NCI-H446 treated with DMSO at 0.1 percent for 48 hours (cell line): Measurements from ENCODE around the gene TRMT44.

ENCODE experiments used
- DNase-seq: peaks from one replicate; lab custom pipeline; 2025; lab: John Stamatoyannopoulos, UW

TRMT44 gene, protein sequence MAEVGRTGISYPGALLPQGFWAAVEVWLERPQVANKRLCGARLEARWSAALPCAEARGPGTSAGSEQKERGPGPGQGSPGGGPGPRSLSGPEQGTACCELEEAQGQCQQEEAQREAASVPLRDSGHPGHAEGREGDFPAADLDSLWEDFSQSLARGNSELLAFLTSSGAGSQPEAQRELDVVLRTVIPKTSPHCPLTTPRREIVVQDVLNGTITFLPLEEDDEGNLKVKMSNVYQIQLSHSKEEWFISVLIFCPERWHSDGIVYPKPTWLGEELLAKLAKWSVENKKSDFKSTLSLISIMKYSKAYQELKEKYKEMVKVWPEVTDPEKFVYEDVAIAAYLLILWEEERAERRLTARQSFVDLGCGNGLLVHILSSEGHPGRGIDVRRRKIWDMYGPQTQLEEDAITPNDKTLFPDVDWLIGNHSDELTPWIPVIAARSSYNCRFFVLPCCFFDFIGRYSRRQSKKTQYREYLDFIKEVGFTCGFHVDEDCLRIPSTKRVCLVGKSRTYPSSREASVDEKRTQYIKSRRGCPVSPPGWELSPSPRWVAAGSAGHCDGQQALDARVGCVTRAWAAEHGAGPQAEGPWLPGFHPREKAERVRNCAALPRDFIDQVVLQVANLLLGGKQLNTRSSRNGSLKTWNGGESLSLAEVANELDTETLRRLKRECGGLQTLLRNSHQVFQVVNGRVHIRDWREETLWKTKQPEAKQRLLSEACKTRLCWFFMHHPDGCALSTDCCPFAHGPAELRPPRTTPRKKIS

DNA sequence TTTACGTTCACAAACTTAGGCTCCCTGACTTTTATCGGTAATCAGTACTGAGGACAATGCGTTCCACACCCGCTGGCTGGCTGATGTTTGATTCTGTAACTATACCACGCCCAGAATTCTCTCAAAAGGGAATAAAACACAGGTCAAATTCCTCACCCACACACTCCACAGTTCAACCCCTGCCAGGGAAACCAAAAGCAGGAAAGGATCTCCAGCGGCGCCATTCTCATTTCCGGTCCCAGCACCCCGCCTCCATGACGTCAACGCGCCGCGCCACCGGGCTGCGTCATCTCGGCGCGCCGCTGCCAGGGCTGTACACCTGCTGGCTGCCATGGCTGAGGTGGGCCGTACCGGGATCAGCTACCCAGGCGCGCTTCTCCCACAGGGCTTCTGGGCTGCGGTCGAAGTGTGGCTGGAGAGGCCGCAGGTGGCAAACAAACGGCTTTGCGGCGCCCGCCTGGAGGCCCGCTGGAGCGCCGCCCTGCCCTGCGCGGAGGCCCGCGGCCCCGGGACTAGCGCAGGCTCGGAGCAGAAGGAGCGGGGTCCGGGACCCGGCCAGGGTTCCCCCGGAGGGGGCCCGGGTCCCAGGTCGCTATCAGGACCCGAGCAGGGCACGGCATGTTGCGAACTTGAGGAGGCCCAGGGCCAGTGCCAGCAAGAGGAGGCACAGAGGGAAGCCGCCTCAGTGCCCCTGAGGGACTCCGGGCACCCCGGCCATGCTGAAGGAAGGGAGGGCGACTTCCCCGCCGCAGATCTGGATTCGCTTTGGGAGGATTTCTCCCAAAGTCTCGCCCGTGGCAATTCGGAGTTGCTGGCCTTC, at the start of gene TRMT44, which contains the start of gene ACOX3:
Gene TRMT44, plus strand, starts transcription at position 286 of the 820 bp plus-strand sequence. Its CDS starts 46 bp downstream, at position 332.
Gene ACOX3, minus strand, starts transcription at position 232 of the 820 bp plus-strand sequence. CDS start 24,202 bp downstream, outside the sequence.
- DNase-seq: peak; percentile 29

DNA sequence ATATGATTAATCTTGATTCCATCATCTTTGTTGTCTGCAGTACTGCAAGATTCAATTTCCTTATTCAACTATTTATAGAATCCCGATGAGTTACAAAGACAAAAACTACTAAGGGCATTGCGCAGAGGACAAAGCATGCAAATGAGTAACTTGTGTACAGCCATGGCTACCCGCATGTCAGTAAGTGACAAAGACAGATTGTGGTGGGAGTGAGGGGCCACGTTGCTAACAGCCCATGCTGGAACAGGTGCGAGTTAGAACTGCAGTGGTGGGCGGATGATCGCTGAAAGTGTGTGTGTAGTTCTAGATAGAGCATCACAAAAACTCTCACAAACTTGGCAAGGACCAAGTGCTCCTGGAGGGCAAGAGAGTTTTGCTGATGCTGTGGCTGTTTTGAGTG, 49.5 kb upstream of the TRMT44 start:
- no peak for DNase-seq

DNA sequence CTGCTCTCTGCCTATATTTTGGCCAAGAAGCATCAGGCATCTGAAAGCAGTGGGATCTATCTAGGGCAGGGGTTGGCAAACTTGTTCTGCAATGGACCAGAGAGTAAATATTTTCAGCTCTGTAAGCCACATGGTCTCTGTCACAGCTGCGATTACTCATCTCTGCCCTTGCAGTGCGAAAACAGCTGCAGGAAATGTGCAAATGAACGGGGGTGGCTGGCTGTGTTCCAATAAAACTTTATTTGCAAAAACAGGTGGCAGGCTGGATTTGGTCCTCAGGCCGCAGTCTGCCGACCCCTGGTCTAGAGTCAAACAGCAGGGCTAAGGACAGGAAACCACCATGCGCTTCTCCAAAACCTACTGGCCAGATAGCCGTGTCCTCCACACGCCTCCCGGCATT, 48.6 kb upstream of the TRMT44 start:
- DNase-seq: no peak

DNA sequence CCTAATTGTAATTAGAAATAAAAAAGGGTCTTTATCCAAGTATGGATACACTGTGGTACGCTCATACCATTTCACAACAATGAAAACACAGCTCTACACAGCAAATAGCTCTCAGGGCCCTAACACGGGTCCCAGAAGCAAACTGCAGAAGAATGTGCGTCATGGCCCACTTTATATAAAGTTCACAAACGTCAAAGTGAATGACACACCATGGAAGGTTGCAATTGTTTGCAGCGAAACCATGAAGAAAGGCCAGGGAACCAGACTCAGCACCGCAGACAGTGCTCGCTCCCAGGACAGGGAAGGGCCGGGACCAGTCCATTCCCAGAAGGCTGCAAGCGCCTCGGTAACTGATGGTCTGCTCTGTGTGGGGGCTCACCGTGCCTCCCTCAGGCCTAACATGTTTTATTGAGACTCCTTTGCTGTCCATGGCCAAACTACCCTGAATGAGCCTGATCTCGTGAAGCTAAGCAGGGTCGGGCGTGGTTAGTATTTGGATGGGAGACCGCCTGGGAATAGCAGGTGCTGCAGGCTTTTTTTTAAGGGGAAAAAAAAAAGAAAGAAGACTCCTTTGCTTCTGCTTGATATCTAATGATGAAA, 47.9 kb upstream of the TRMT44 start:
- DNase-seq: no peak

DNA sequence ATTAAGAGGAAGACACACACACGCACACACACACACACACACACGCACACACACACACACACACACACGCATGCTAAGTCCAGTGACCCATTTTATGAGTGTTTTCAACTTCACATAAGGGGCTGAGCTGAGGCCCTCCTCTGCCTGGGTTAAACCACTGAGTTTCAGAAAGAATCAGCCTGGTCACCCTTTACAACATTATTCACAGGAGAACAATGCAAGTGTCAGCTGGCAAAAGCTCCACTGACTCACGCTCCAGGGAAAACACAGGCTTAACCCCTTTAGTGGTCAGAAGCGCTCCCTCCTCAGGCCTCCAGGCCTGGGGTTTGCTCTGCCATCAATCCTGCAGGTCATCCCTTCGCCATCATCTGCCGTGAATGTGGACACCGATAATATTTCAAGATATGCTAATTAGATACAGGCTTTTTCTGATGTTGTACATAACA, 47.0 kb upstream of the TRMT44 start:
- DNase-seq: no peak

DNA sequence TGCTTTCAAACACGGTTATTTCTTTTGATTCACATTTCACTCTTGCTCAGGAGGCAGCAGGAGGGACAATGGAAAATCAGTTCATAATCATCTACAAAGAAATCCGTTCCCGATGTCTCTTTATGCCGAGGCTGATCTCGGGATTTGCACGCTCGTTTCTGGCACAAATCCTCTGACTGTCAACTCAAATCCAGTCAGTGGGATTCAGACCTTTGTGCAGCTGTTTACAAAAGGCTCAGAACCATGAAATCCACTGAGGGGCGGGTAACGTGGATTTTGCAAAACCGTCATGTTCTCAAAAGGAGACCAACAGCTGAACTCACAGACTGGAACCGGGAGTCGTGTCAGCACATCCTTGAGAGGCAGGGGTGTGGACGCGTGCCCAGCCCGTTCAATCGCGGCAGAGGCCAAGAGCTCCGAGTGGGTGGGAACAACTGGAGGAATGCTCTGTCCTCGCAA, 46.5 kb upstream of the TRMT44 start:
- DNase-seq: no peak

DNA sequence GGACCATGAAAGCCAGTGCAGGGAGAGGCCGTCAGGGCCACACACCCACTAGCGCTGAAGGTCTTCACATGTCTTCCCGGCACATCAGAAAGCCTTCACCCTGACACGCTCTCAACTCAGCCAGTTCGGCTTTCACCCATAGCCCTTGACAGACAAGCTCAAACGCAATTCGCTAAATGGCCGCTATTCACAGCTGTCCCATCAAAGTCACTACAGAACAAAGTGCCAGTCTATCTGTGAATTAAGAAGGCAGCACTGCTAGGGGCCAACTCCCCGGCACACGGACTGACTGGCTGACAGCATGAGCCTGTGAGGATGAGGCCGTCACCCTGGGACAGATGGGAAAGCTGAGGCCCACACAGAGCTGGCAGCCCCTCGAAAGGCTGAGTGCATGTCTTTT, 45.8 kb upstream of the TRMT44 start:
- DNase-seq: no peak

DNA sequence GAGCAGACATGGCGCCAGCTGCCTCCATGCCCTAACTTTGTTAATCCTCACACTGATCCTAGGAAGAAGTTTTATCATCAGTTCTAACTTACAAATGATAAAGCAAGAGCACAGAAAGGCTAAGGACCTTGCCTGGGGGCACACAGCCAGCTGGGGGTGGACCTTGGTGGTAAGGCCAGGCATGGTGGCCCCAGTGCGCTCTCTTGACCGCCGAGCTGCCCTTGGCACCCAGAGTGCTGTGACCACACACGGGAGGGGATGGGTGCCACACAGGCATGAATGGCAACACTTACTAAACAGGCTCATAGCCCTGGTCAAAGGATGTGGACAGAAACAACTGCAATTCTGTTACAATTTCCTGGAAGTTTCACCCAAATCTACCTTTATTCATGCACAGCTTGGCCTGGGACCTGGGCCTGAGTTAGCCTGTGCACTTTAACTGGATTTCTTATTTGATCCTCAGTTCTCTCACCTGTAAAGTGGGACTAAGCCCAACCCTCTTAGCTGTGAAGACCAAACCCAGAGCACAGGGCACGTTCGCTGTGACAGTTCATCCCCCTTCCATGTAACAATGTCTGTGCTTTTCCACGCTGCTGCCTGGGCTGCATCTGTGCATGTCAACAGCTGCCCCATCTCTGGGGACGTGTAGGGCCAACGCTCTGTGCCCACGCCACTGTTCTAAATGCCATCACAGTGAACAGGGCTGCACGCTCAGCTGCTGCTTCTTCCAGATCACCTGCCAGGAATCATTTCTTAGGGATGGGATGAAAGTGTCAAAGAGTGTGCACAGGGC, 44.9 kb upstream of the TRMT44 start:
- DNase-seq: no peak

DNA sequence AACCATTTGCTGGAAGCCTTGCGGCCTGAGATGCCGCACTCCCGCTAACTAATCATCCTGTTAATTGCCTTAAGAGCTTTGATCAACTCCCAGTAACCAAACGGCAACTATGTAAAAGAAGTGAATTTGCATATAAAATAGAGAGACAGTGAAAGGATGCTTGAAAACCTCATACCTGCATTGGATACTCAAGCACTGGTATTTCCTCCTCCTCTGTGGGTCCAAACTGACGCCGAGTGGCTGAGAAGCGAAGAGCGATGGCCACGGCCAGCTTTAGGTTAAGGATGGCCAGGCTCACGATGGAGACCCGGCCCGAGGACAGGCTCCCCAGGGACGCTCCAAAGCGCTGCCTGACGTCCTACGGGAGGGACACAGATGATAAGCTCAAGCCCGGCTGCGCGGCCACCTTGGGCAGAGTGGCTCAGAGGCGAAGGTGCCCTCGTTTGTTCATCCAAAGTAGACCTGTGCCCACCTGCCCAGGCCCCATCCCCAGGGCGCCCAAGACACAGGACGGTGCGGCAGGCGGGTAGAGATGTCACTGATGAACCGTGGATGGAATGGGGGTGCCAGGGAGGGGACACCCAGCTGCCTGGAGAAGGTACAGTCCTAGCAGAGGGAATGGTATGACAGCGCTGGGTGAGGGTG, 43.7 kb upstream of the TRMT44 start:
- DNase-seq: no peak

DNA sequence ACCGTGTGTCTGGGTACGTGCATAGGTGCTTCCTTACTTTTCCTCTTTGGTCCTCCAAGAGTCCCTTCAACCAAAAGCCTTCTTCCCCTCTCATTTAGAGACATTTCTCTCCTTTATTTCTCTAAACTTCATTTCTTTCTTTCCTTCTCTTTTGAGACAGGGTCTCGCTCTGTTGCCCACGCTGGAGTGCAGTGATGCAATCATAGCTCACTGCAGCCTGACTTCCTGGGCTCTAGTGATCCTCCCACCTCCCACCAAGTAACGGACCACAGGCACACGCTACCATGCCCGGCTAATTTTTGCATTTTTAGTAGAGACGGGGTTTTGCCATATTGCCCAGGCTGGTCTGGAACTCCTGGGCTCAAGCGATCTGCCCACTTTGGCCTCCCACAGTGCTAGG, 42.2 kb upstream of the TRMT44 start:
- no peak for DNase-seq

DNA sequence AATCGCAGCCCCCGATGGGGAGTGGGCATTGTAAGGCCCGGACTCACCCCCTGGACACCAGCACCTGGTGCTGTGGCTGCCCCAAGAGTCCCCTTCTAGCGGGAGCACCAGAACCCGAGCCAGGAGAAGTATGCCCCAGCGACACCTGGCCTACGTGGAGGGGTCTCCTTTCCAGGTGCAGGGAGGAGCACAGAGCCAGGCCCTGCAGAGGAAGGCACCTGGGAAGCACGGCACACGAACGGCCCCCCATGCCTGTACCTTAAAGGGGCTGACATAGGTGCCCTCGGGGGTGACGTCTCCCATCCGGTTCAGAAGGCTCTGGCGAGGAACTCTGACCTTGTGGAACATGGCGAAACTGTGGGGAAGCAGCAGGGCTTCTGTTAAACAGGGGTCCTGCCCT, 41.3 kb upstream of the TRMT44 start:
- no peak for DNase-seq

DNA sequence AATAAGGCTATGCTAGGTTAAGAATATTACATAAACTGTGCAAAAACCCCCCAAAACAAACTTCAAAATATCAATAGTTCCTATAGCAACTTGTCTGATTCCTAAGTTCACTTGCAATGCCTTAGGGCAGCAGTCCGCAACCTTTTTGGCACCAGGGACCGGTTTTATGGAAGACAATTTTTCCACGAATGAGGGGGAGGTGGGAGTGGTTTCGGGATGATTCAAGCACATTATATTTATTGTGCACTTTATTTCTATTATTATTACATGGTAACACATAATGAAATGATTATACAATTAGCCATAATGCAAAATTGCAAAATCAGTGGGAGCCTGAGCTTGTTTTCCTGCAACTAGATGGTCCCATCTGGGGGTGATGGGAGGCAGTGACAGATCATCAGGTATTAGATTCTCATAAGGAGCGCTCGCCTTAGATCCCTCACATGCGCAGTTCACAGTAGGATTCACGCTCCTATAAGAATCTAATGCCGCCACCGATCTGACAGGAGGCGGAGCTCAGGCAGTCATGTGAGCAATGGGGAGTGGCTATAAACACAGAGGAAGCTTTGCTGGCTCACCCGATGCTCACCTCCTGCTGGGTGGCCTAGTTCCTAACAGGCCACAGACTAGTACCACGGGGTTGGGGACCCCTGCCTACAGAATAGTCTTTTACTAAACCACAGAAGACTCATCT, 39.8 kb upstream of the TRMT44 start:
- DNase-seq: no peak

DNA sequence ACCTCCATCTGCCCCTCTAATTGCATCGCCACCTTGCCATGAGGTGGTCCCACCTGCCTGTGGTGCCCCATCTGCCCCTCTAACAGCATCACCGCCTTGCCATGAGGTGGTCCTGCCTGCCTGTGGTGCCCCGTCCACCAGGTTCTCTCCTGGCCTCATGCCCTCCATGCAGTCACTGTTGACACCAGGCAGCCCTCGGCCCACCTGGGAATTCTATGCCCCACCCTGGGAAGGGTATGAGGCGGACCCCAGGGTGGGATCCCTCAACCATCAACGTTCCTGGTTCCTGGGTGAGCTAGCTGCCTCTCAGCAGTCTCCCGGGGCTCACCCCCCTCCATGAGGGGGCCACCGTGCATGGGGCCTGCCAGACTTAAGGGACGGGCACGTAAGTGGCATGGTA, 38.9 kb upstream of the TRMT44 start:
- no peak for DNase-seq

DNA sequence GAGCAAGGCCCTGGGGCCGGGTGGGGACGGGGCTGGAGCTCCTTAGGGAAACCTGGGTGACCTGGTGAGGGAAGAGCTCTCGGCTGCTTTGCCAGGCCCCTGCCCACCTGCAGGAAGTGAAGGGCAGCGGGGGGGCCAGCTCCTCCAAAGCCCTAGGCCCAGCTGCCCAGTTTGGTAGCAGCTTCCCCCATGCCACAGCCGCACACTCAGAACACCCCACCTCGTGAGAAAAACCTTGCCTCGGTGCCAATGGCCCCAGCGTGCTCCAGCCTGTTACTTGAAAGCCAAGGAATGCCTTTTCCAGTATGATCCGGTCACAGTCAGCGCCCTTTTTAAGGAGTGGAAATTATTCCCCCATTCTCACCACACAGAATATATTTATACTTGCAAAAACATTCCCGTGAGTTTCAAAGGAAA, 38.4 kb upstream of the TRMT44 start:
- no peak for DNase-seq

DNA sequence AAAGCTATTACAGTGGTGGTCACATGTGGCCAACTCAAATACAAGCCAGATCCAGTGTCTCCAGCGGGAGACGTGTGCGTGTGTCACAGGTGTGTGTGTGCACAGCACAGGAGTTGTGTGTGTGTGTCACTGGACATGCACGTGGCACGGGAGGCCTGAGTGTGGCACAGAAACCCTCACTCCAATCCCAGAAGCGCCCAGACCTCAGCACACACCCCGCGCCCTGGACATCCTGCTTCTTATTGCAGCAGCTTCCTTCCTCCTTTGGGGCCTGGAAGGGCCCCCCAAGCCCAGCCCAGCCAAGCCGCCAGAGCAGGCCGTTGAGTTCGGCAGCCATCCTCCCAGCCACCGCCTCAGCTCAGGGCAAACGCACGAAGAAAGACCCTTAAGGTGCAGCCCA, 37.9 kb upstream of the TRMT44 start:
- DNase-seq: no peak

DNA sequence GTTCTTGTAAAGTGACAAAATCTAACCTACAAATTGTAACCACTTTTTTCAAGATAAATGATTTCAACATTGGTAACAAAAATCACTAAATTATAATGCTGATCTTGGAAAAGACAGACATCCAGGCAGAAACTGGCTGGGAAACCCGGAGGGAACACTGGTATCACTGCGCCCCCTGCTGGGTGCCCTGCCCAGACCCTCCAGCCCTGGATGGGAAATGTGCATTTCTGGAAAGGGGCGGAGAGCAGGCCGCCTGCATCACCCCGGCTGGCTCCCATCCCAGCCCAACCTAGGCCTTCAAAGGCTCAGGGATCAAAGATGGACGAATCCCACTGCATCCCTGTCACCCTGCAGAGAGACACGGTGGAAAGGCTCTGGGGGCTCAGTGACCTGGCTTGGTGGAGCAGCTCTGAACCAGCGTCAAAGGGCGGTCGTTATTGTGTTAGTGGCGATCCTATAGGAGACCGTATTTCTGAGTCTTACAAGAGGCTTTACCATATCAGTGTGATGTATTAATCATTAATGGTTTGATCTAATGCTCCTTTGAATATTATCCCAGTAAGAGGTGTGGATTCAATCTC, 37.3 kb upstream of the TRMT44 start:
- no peak for DNase-seq

DNA sequence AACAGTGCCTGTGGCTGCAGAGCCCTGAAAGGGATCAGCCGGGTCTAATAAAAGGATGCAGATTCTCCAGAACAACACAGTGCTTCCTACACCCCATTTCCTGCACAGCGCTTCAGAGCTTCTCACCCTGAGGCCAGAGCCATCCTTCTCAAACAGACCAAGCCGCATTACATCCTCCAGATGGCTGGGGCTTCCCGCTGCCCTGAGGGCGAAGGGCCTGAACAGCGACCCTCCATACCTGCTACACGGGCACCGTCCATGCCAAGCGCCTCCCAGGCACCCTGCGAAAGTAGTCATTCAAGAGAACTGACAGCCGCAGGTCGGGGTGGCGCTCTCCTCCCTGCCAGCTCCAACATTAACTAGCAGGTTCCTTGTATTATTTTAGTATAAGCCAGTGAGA, 36.6 kb upstream of the TRMT44 start:
- no peak for DNase-seq

DNA sequence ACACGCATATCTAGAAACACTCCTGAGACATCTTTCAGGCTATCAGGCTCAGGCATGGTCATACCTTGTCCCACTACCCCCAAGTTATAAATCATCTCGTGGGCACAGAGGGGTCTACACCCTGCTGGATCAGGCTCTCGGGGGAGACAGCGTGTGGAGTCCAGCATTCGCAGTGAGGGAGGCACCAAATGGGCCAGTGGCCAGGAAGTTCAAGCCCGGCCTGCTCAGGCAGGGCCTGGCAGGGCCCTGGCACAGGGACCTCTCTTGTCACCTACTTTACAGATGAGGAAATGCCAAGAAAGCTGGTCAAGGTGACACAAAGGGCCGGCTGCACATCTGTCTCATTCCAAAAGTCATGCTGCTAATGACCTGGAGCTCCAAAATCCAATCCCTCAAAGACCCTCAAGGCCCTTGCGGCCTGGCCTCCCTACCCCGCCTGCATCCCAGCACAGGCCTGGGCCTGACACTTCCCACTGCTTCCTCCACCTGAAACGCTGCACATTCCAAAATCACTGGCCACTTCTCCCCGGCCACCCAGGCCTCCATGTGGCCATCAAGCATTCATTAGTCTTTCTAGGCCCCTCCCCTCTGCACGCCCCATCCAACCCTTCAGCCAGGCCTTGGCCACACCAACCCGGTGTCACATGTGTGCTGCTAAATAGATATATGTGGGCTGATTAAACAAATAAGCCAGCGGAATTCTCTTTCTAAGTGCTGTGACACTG, 35.6 kb upstream of the TRMT44 start:
- no peak for DNase-seq

DNA sequence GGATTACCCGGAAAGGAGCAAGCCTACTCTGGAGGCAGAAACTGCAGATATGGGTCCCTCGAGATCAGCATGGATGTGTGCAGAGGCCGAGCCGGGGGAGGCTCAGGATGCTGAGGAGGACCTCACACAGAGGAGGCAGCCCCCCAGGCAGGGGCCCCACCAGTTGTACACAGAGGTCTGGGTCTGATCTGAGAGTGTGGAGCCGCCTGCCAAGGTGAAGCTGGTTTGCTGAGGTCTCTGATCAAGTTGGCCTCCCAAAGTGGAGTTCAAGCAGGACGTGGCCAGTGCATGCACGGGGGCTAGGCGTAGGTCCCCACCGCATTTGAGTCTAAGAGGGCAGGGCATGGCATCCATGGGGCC, 35.1 kb upstream of the TRMT44 start:
- no peak for DNase-seq
